ENCODE measurements around the gene LIG1.

DNA sequence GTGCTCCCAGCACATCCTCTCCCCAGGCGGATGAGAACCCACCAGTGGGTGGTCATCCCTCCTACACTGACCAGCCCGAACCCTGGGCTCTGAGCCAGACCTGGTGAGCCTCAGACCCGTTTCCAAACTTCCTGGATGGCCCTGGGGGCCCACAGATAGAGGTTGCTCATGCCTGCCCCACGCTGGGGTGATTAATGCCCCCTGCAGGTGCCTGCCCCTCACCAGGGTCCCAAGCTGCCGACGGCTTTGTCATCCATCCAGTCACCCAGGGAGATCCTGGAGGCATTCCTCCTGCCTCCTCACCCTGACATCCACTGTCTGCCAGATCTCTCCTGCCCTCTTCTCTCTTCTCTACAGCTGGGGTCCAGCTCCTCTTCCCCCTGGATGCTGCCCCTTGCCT is 31.1 kb downstream of the LIG1 start:
- no peak for TF ChIP-seq CTCF (IDR thresholded peaks at IDR 0.05)
- no peak for TF ChIP-seq POLR2A (IDR thresholded peaks at IDR 0.05)
